Glomerular visceral epithelial cell (primary cell): Measurements from ENCODE around the gene MBNL3.
"Not testable (repeated sequence)": the region's sequence is repeated elsewhere in the genome, so short reads cannot be mapped to it uniquely, and the experiment has no call there.

Experiments
- DNase-seq: peaks from one replicate; pipeline ENCODE4 v3.0.0-alpha.2; 2016; ENCODE audit errors: extremely low spot score

MBNL3 gene

GRCh38 chrX:132375941-132376340, 112.9 kb downstream of the MBNL3 start:
- no peak for DNase-seq

GRCh38 chrX:132373610-132374009, 115.2 kb downstream of the MBNL3 start:
- DNase-seq, result no peak

- DNase-seq, result no peak
Measured at GRCh38 chrX:132369617-132370326, 119.1 kb downstream of the MBNL3 start.

- no peak for DNase-seq
Measured at GRCh38 chrX:132367984-132368383, 120.9 kb downstream of the MBNL3 start.

- DNase-seq, result no peak
Measured at GRCh38 chrX:132367314-132367713, 121.5 kb downstream of the MBNL3 start.

GRCh38 chrX:132365490-132365889, 123.3 kb downstream of the MBNL3 start:
- no peak for DNase-seq

- DNase-seq, result no peak
Measured at GRCh38 chrX:132364313-132364712, 124.5 kb downstream of the MBNL3 start.

- no peak for DNase-seq
Measured at GRCh38 chrX:132353430-132353829, 135.4 kb downstream of the MBNL3 start.

- no peak for DNase-seq
Measured at GRCh38 chrX:132336172-132336571, 152.7 kb downstream of the MBNL3 start.

- no peak for DNase-seq
Measured at GRCh38 chrX:132333351-132333750, 155.5 kb downstream of the MBNL3 start.

GRCh38 chrX:132331532-132331931, 157.3 kb downstream of the MBNL3 start:
- no peak for DNase-seq

GRCh38 chrX:132331000-132331399, 157.8 kb downstream of the MBNL3 start:
- DNase-seq, result no peak

- no peak for DNase-seq
Measured at GRCh38 chrX:132330156-132330729, 158.6 kb downstream of the MBNL3 start.

- not testable (repeated sequence) for DNase-seq
Measured at GRCh38 chrX:132326960-132327359, 161.9 kb downstream of the MBNL3 start.
